NCI-H526 (cell line): Measurements from ENCODE around the gene COMMD1.
"Not testable (repeated sequence)": the region's sequence is repeated elsewhere in the genome, so short reads cannot be mapped to it uniquely, and the experiment has no call there.

Experiments used
- DNase-seq, 2 experiments: peaks; one replicate each; lab custom pipeline; 2025; lab: John Stamatoyannopoulos, UW

COMMD1 gene

DNA sequence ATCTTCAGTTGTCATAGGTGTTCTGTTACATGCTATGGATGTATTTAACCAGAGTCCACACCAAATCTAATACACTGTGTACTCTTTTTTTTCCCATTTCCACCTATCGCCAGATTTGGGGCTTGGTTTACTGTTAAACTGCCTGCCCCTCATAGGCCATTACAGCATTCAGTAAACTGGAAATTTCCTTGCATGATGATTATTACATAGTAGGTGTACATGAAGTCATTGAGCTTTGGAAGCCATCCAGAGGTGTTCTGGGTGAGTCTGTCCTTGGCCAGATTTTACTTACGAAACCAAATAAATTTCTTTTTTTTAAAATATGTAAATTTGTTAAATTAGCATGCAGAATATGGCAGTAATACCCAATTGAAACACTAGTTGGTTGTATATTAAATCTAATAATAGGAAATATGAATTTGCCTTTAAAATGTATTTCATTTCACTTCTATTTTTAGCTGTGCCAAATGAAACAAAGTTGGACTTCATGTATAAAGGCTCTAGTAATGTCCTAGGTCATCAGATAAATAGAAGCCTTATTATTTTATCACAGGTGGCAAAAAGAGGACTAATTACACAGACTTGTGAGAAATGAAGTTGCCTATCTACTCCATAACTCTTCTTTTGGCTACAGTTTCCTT, 60.7 kb downstream of the COMMD1 start:
- no peak for DNase-seq

DNA sequence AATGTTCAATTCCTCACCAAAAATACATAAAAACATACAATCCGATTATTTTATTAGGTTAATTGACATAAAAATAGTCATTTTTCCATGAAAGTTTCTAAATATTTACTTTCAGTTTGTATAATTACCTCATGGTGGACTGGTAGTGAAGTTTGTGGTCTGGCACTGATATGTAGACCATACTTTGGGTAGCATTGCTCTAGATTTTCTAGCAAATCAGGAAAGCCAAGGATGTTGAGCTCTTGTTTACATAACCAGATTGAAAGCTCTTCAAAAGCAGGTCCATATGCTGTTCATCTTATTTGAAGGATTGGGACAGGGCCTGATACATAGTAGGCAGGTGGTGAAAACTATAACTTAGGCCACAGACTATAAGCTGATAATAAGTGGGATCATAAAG, 61.8 kb downstream of the COMMD1 start:
- DNase-seq, result no peak

DNA sequence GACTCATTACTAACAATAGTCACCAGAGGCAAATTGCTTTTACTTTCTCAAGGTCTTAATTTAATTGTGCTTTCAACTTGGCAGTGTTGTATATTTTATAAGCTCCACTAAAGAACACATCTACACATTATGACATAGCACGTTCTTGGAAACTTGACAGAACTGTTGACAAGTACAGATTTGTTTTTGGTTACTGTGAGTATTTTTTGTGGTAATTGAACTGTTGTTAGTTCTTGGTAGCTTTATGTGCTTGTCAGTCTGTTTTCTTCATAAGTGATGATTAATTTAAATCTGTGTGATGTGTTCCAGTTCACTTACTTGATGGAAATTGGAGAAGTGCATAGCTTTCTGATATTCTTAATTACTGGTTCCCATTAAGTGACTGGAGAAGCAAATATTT, 63.9 kb downstream of the COMMD1 start:
- DNase-seq, result no peak

DNA sequence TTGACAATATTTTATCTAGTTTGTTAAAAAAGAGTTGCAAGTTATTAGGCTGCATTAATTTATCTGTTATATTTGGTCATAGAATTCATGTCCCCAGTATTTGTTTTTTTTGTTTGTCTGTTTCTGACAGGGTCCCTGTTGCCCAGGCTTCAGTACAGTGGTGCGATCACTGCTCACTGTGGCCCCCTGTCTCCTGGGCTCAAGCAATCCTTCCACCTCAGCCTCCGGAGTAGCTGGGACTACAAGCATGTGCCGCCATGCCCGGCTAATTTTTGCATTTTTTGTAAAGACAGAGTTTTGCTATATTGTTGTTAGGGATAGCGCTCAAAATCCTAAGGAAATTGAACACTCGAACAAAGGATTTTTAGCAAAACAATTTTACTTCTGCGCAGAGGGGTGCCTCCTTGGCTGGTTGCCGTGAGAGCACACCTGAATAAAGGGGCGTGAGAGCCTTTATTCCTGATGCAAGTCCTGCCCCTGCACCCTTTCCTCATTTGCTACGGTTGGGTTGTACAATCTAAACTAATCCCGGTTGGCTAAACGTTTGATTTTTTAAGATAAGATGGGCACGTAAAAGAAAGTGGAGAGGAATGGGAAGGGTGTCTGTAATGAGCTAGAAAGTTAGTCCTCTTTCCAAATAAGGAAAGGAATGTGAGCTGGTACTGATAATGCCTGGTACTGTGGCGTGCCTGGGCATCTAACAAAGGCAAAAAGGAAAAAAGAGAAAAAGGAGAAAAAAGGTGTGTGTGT, 65.5 kb downstream of the COMMD1 start:
- no peak for DNase-seq

DNA sequence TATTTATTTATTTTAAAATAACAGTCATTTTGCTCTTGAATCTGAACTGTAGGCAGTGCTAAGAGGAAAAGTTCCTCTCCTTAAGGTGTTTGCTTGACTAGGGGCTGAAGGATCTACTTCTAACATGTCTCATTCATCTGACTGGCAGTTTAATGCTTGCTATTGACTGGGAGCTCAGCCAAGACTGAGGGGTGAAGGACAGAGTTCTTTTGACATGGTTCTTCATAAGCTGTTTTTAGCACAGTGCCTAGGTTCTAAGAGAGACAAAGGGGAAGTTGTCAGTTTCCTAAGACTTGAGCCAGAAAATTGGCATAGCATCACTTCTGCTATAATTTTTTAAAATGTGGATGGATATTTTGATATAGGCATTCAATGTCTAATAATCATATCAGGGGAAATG, 73.0 kb downstream of the COMMD1 start:
- no peak for DNase-seq

DNA sequence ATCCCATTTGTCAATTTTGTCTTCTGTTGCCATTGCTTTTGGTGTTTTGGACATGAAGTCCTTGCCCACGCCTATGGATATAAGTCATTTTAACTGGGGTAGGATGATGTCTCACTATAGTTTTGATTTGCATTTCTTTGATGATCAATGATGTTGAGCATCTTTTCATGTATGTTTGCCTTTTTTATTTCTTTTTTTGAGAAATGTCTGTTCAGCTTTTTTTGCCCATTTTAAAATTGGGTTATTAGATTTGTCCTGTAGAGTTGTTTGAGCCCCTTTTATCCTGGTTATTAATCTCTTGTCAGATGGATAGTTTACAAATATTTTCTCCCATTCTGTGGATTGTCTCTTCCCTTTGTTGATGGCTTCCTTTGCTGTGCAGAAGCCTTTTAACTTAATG, 75.3 kb downstream of the COMMD1 start:
- DNase-seq, result no peak

DNA sequence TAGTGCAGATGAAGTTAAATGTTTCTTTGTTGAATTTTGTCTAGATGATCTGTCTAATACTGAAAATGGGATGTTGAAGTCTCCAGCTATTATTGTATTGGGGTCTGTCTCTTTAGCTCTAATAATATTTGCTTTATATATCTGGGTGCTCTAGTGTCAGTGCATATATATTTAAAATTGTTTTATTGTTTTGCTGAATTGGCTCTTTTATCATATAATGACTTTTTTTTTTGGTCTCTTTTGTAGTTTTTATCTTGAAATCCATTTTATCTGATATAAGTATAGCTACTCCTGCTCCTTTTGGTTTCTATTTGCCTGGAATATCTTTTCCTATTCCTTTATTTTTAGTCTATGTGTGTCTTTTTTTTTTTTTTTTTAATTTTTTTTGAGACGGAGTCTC, 79.2 kb downstream of the COMMD1 start:
- no peak for DNase-seq

DNA sequence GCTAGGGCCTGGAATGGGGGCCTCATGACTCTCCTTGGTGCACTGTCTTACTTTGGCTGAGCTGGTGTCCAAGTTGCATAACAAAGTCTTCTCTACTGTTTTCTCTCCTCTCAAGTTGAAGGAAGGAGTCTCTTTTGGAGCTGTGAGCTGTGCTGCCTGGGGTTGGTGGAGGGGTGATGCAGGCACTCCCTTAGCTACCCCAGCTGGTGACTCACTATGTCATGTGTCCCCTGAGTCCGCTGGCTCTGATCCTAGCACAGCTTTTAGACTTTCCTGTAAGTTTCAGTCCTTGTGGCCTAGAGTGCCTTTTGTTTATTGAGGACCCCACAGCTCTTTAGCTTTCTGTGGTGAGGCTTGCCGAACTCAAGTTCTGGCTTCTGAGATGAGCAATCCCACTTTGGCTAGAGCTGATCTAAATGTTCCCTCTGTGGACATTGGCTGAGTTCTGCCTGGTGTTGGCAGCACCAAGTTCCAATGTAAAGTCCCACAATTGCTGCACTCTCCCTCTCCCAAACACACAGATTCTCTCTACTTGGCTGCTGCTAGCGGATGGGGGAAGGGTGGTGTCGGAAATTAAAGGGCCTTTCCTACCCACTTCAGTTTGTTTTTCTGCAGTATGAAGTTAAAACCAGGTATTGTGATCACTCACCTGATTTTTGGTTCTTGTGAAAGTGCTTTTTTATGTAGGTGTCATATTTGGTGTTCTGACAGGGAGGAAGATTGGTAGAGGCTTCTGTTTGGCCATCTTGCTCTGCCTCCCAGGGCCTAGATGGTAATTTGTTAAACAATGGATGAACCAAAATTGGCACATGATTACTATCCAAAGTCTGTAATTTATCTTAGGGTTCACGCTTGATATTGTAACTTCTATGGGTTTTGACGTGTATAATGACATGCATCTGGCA, 83.2 kb downstream of the COMMD1 start:
- no peak for DNase-seq

DNA sequence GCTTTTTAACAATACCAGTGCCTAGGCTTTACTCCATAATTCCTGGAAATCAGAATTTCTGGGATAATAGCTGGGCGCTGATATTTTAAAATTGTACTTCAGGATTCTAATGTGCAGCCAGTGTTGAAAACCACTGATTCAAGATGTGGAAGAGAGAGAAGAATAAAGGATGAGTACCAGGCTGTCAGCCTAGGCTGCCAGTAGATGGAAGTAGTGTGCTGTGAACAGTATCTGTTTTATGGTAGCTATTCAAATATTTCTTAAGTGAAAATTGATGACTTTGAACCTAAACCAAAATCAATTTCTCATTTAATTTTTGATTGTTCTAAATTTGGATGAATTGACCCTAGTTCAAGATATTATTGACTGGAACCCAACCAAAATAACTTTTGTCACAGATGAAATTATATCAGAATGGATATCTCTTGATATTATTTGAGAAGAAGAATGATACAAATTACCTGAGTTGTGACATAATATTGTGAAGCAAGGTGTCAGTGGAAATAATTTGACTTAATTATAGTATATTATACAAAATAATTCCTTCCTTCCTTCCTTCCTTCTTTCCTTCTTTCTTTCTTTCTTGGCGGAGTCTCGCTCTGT, 88.0 kb downstream of the COMMD1 start:
- peak; percentile 36 to 61 for DNase-seq

DNA sequence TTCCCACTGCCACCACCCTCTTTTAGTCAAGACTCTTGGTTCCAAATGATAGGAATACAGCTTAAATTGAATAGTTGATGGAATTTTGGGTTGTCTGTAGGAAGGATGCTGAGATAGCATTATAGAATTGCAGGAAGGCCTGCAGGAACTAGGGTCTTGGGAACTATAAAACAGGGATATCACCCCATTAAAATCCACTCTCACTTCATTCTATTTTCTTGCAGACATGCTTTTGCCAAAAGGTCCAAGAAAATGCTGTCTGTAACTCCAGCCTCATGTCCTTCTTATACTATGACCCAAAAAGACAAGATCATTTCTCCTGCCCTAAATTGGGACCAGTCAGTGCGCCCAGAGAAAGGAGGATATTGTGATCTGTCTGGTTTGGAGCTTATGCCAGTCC, 89.1 kb downstream of the COMMD1 start:
- DNase-seq, result no peak

DNA sequence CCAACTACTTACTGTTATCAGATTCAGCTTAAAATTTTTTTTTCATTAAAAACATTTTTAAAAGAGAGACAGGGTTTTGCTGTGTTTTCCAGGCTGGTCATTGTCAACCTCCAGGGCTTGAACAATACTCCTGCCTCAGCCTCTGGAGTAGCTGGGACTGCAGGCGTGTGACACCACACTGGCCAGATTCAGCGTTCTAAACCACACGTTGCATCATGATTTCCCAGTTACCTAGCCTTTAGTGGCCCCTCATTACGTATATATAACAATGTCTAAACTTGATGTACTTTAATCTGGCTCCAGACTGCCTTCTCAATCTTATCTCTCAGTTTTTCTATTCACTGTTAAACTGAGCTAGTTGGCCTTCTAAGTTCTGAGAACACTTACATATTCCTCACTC, 89.6 kb downstream of the COMMD1 start:
- DNase-seq, result no peak

DNA sequence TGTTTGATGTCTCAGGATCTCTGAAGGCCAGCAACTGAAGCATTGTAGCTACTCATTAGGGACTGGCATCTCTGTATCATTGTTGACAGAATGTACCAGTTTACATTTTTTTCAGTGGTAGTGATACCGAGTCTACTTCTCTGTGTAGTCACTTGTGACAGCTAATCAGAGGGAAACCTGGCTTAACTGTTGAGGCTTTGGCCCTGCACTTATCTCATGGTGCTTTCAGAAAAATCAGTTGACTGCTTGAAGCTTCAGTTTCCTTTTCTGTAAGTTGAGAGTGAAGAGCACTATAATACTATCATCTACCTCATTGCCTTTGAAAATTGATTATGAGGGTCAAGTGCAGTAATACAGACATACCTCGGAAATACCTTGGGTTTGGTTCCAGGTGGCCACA, 90.0 kb downstream of the COMMD1 start:
- no peak for DNase-seq

DNA sequence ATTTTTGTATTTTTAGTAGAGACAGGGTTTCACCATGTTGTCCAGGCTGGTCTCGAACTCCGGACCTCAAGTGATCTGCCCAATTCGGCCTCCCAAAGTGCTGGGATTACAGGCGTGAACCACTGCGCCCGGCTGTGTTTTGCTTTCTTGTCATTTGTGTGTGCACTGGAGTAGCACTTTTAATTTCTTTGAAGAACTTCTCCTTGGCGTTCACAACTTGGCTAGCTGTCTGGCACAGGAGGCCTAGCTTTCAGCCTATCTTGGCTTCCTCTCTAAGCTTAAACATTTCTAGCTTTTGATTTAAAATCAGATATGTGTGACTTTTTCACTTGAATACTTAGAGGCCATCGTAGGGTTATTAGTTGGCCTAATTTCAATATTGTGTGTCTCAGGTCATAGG, 93.0 kb downstream of the COMMD1 start:
- no peak for DNase-seq

DNA sequence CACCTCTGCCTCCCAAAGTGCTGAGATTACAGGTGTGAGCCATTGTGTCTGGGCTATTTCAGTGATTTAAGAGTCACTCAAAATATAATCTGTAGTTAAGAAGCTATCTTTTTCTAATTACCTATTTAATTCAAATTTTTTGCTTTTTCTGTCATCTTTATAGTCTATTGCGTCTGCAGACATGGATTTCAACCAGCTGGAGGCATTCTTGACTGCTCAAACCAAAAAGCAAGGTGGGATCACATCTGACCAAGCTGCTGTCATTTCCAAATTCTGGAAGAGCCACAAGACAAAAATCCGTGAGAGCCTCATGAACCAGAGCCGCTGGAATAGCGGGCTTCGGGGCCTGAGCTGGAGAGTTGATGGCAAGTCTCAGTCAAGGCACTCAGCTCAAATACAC, 95.1 kb downstream of the COMMD1 start:
- DNase-seq, result peak in 1 of 2 experiments; percentile 10

DNA sequence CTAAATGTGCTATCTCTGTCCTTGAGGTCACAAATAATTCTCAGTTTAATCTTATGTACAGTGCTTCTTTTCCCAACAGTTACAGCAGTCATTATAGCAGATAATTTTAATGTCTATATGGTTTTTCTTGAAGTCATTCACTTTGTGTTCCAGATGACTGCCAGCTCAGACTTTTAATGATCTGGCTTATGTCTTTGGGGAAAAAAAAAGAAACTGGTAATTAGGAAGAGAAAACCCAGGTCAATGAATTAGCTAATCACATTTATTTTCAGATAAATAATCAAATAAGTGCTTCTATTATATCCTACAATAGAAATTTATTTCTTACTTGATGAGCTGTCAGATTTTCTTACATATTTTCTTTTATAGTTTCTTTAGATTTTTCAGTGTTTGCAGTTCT, 96.0 kb downstream of the COMMD1 start:
- DNase-seq, result no peak

DNA sequence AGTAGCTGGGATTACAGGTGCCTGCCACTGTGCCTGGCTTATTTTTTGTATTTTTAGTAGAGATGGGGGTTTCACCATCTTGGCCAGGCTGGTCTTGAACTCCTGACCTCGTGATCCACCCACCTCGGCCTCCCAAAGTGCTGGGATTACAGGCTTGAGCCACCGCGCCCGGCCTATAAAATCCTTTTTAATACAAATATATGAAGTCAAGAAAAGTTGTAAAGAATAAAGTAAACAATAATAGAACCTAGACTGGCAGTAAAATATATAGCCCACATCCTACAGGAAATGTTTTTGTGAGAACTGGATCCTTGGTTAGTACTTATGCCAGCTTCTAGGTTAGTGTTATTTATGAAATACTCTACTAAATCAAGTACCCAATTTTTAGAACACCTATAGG, 99.0 kb downstream of the COMMD1 start:
- not testable (repeated sequence) for DNase-seq

DNA sequence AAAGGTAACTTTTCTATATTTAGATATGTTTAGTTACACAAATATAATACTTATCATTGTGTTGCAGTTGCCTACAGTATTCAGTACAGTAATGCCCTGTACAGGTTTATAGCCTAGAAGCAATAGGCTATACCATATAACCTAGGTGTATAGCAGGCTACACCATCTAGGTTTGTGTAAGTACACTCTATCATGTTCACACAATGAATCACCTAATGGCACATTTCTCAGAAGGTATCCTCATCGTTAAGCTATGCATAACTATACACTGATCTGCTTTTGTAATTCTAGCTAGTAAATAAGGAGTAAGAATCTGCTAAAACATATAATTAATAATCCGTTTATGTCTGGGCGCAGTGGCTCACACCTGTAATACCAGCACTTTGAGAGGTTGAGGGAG, 102.1 kb downstream of the COMMD1 start:
- no peak for DNase-seq

DNA sequence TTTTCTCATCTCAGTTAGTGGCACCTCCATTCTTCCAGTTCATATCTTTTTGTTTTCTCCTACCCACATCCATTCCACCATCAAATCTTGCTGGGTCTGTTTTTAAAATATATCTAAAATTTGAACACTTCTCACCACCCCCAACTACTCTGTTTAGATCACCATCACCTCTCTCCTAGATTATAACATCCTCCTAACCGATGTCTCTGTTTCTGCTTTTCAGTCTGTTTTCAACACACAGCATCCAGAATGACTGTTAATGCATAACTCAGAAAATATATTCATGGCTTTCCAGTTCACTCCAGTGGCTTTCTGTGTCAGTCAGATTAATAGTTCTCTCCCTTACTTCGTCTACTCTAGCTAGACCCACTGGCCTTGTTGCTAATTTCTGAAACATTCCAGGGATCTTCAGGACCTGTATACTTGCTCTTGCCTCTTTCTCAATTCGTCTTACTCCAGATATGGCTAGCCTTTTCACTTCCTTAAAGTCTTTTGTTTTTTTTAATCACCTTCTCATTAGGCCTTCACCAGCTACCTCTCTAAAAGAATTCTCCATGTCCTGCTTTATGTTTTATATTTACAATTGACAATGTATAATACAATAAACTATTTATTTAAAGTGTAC, 105.3 kb downstream of the COMMD1 start:
- no peak for DNase-seq

DNA sequence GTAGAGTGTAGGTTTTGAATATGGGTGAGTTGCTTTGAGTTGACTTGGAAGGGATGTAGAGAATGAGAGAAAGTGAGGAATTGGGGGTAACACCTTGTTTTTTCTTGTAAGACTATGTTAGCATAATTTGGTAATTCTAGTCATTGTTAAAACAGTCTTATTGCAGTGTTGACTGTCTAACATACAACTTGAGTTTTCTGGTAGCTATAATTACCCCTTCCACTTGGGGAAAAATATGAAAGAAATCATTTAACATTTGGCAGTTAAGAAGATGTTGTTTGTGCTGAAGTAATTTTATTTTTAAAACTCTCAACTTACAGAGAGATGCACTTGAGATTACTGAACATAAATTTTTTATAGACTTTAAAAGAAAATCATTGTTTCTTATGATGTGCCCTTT, 108.2 kb downstream of the COMMD1 start:
- DNase-seq, result no peak

DNA sequence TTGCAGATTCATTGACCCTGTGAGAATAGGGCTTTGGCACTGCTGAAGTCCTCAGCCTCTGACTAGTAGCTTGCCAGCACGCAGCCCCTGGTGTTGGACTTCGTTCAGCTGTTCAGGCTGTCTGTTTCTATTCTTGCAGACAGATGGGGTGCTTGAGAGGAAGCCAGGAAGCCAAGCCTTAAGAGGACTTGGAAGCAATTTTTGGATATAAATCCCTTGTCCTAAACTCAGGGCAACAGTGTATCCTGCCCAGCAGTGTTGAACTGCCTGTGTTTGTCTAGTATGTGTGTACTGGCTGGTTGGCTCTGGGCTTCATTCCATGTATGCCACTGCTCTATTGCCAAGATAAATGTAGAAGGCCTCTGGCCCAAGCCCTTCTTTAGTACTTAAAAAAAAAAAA, 108.6 kb downstream of the COMMD1 start:
- DNase-seq, result peak in 1 of 2 experiments; percentile 12

DNA sequence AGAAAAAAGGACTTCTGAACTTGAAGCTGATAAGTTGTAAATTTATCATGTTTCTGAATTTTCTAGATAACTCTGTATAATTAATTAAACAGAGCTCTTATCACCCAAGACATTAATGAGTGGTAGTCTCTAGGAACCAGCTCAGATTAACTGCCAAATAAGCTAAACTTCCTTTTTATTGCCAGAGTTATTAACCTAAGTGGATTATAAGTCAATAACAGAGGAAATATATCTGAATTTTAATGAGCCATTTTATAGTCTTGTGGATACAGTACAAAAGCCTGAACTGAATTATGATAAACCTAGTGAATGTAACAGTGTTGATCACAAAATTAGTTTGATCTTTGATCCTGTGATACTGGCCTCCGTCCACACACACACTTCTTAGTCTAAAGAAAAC, 111.5 kb downstream of the COMMD1 start:
- DNase-seq, result no peak

DNA sequence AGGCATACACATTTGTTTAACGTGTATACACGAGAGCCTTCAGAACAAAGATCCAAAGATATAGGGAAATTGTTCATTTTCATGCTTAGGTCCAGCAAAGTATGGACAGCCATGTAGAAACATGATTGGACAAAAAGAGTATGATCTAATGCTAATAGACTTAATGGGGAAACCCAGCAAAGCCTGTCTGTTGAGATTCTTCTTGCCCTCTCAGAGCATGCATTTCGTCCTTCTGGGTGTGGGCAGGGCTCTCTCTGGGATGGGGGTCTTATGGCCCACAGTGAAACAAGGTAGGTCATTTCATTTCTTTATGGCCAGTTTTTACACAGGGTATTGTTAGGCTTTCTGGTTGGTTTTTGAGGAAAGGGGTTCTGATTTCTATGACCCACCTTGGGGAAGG, 124.4 kb downstream of the COMMD1 start:
- no peak for DNase-seq
